ENCODE data around the gene NOB1.

DNA sequence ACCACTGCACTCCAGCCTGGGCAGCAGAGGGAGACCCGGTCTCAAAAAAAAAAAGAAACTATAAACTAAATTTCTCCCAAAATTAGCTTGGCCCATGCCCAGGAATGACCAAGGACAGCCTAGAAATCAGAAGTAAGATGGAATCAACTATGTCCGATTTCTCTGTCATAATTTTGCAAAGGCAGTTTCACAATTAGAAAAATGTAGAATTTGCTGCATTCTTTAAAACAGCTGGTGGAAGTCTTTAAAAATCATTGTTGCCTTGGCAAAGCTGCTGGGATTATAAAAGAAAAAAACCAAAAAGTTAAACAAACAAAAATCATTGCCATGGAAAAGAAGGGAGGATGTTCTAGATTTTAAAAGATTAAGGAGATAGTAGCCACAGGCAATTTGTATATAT lies 39.8 kb upstream of the NOB1 start:
- TF ChIP-seq, protein P1, sequence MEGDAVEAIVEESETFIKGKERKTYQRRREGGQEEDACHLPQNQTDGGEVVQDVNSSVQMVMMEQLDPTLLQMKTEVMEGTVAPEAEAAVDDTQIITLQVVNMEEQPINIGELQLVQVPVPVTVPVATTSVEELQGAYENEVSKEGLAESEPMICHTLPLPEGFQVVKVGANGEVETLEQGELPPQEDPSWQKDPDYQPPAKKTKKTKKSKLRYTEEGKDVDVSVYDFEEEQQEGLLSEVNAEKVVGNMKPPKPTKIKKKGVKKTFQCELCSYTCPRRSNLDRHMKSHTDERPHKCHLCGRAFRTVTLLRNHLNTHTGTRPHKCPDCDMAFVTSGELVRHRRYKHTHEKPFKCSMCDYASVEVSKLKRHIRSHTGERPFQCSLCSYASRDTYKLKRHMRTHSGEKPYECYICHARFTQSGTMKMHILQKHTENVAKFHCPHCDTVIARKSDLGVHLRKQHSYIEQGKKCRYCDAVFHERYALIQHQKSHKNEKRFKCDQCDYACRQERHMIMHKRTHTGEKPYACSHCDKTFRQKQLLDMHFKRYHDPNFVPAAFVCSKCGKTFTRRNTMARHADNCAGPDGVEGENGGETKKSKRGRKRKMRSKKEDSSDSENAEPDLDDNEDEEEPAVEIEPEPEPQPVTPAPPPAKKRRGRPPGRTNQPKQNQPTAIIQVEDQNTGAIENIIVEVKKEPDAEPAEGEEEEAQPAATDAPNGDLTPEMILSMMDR (conservative IDR thresholded peaks at IDR 0.05; ENCODE audit: low read depth, low read length): no peak
- no peak for TF ChIP-seq EZH2 (IDR thresholded peaks at IDR 0.05; ENCODE audit: low read length, unreplicated experiment)
- TF ChIP-seq EZH2phosphoT487 (IDR thresholded peaks at IDR 0.05; ENCODE audit: borderline replicate concordance, low read length): no peak

All from PC-3 (cell line).